RCC 7860 (cell line): ENCODE measurements around the gene RAP1B.
"Not testable (repeated sequence)": the region's sequence is repeated elsewhere in the genome, so short reads cannot be mapped to it uniquely, and the experiment has no call there.

Experiments
- DNase-seq: peaks from one replicate; pipeline ENCODE4 v3.0.0-alpha.2; 2015; ENCODE audit warnings: low spot score
- FAIRE-seq: peaks from 2 replicates; lab custom pipeline; 2012; peaks lifted over from hg19 to GRCh38; lab: Jason Lieb, UNC

RAP1B gene

GRCh38 chr12:68632486-68632885 is 21.8 kb downstream of the RAP1B start:
- FAIRE-seq (no peak), DNase-seq (no peak)

GRCh38 chr12:68633614-68634558 is 23.2 kb downstream of the RAP1B start:
- DNase-seq (peak; percentile 18), FAIRE-seq (peak; percentile 53)

GRCh38 chr12:68636268-68636667 is 25.6 kb downstream of the RAP1B start:
- no peak for DNase-seq
- FAIRE-seq = no peak

- FAIRE-seq, DNase-seq: not testable (repeated sequence)
These were observed 26.7 kb downstream of the RAP1B start for GRCh38 chr12:68637439-68637838.

GRCh38 chr12:68638171-68638570 is 27.5 kb downstream of the RAP1B start:
- DNase-seq (no peak), FAIRE-seq (no peak)

- no peak for FAIRE-seq
- DNase-seq = no peak
These were observed 28.2 kb downstream of the RAP1B start for GRCh38 chr12:68638721-68639395.

- no peak for DNase-seq
- FAIRE-seq = no peak
These were observed 28.7 kb downstream of the RAP1B start for GRCh38 chr12:68639396-68639767.

GRCh38 chr12:68641138-68641537 is 30.4 kb downstream of the RAP1B start:
- no peak for DNase-seq
- no peak for FAIRE-seq

- no peak for FAIRE-seq
- DNase-seq = no peak
These were observed 35.8 kb downstream of the RAP1B start for GRCh38 chr12:68646484-68646883.

GRCh38 chr12:68647507-68647906 is 36.8 kb downstream of the RAP1B start:
- FAIRE-seq (no peak), DNase-seq (no peak)

- FAIRE-seq (no peak), DNase-seq (no peak)
These were observed 37.5 kb downstream of the RAP1B start for GRCh38 chr12:68648179-68648578.

- FAIRE-seq (no peak), DNase-seq (no peak)
These were observed 54.4 kb downstream of the RAP1B start for GRCh38 chr12:68665016-68665569.

- FAIRE-seq = no peak
- DNase-seq = no peak
These were observed 56.6 kb downstream of the RAP1B start for GRCh38 chr12:68667291-68667690.

GRCh38 chr12:68667896-68668295 is 57.2 kb downstream of the RAP1B start:
- FAIRE-seq = no peak
- no peak for DNase-seq

- no peak for DNase-seq
- no peak for FAIRE-seq
These were observed 60.5 kb downstream of the RAP1B start for GRCh38 chr12:68671179-68671578.

GRCh38 chr12:68673788-68674187 is 63.1 kb downstream of the RAP1B start:
- DNase-seq = no peak
- no peak for FAIRE-seq

- FAIRE-seq = no peak
- DNase-seq = no peak
These were observed 63.7 kb downstream of the RAP1B start for GRCh38 chr12:68674376-68674775.

- FAIRE-seq (no peak), DNase-seq (no peak)
These were observed 64.6 kb downstream of the RAP1B start for GRCh38 chr12:68675101-68675842.

GRCh38 chr12:68676854-68677253 is 66.2 kb downstream of the RAP1B start:
- not testable (repeated sequence) for DNase-seq, FAIRE-seq

GRCh38 chr12:68686262-68686594 is 75.5 kb downstream of the RAP1B start:
- FAIRE-seq = no peak

More at GRCh38 chr12:68686262-68686594, 75.5 kb downstream of the RAP1B start:
- DNase-seq = no peak
